ENCODE data around the gene FITM2.

- no peak for TF ChIP-seq CTCF (IDR thresholded peaks at IDR 0.05 in 4 of 5, conservative IDR thresholded peaks at IDR 0.05 in 1 of 5)
- no peak for TF ChIP-seq POLR2A (IDR thresholded peaks at IDR 0.05)
Observed at GRCh38 chr20:44268802-44269201, 42.2 kb downstream of the FITM2 start.
